CD4-positive, CD25-positive, alpha-beta regulatory T cell (primary cell): ENCODE measurements around the gene EME1. TPM values are rescaled to one million over a fixed set of nuclear protein-coding genes. Genes with fewer than 3 reads are reported as not detected.
A peak's percentile ranks its signal among the peaks of the same experiment; 100 is the strongest.
"Not testable (repeated sequence)": the region's sequence is repeated elsewhere in the genome, so short reads cannot be mapped to it uniquely, and the experiment has no call there.

Experiments
- ATAC-seq, 2 donors: fragments of 150-1000 bp; cut with Tn5 transposase; one replicate each; pipeline ENCODE4 v1.10.0; 2021; ENCODE audit warnings: low read depth in 2 of 2, moderate number of reproducible peaks in 2 of 2, moderate library complexity in 1 of 2
- DNase-seq, 3 donors: peaks; one replicate each; pipeline versions ENCODE4 v3.0.0 to v3.0.0-alpha.2; 2012 to 2022; ENCODE audit warnings: mixed read lengths in 1 of 3
- H3K27ac ChIP-seq: one replicate; pipeline ENCODE4 v1.7.0; 2013; ENCODE audit warnings: mild to moderate bottlenecking, low read length; ENCODE audit not compliant: insufficient read depth, poor library complexity, severe bottlenecking
- H3K27me3 ChIP-seq: one replicate; pipeline ENCODE4 v1.7.0; 2013; ENCODE audit warnings: low read length; ENCODE audit not compliant: control insufficient read depth, insufficient read depth
- H3K36me3 ChIP-seq: one replicate; pipeline ENCODE4 v1.7.0; 2013; ENCODE audit warnings: mild to moderate bottlenecking, low read length, moderate library complexity; ENCODE audit not compliant: control insufficient read depth, insufficient read depth
- H3K4me1 ChIP-seq: 2 replicates; pipeline ENCODE4 v1.7.0; 2013; ENCODE audit warnings: mild to moderate bottlenecking, low read length; ENCODE audit not compliant: insufficient read depth, control insufficient read depth, poor library complexity, severe bottlenecking
- H3K4me3 ChIP-seq: one replicate; pipeline ENCODE4 v1.7.0; 2013; ENCODE audit warnings: low read depth, mild to moderate bottlenecking, low read length, moderate library complexity
- H3K9me3 ChIP-seq, 2 experiments: 1 replicate in 1 of 2; 2 replicates in 1 of 2; pipeline ENCODE4 v1.7.0; 2013; ENCODE audit warnings: low read length in 2 of 2, mild to moderate bottlenecking in 1 of 2, moderate library complexity in 1 of 2; ENCODE audit not compliant: control insufficient read depth in 2 of 2
- H3K27ac Mint-ChIP-seq, 3 donors: one replicate each; pipeline ENCODE4 v1.8.0; 2020 to 2022; ENCODE audit warnings: mild to moderate bottlenecking in 3 of 3, mixed read lengths in 3 of 3, moderate library complexity in 2 of 3
- H3K27me3 Mint-ChIP-seq: one replicate; pipeline ENCODE4 v1.8.0; 2022; ENCODE audit warnings: mild to moderate bottlenecking, mixed read lengths
- H3K36me3 Mint-ChIP-seq: one replicate; pipeline ENCODE4 v1.8.0; 2020; ENCODE audit warnings: mixed read lengths
- H3K4me1 Mint-ChIP-seq, 4 donors: one replicate each; pipeline ENCODE4 v1.8.0; 2020 to 2022; ENCODE audit warnings: mixed read lengths in 4 of 4, mild to moderate bottlenecking in 1 of 4
- H3K4me3 Mint-ChIP-seq, 4 donors: one replicate each; pipeline ENCODE4 v1.8.0; 2020 to 2022; ENCODE audit warnings: mild to moderate bottlenecking in 4 of 4, mixed read lengths in 4 of 4, moderate library complexity in 3 of 4
- H3K9me3 Mint-ChIP-seq, 7 donors: one replicate each; pipeline ENCODE4 v1.8.0; 2020 to 2022; ENCODE audit warnings: mixed read lengths in 7 of 7, mild to moderate bottlenecking in 3 of 7, moderate library complexity in 2 of 7
- polyA plus RNA-seq, 4 donors: library from polyadenylated mRNA; unstranded; fragments of 300-500 nt; fragmentation: Illumina TruSeq; gene quantifications; one replicate each; pipeline ENCODE4 v1.2.3, GENCODE V29; 2021
- total RNA-seq: library from RNA; stranded (reverse); gene quantifications from one replicate; pipeline ENCODE4 v1.2.3, GENCODE V29; 2022

Gene EME1
- total and polyA plus RNA-seq, 5 donors from 2014 or later: 0.49 to 1.5 (median 0.70) TPM; not detected in 1

GRCh38 chr17:50331085-50331791, 41.8 kb upstream of the EME1 start:
- DNase-seq (no peak), ATAC-seq (no peak)
- Histone ChIP-seq H3K27ac (no peak overlapping the region), H3K4me1 (no peaks in the 10 kb centered on the region), H3K36me3 (no peaks in the 10 kb centered on the region), H3K27me3 (peaks cover 2% of the 10 kb centered on the region), H3K9me3 (no peaks in the 10 kb centered on the region), H3K4me3 (no peak overlapping the region)
- peaks cover 0 to 4% (median 0%) of the 10 kb centered on the region in 4 donors for H3K4me1 Mint-ChIP-seq
- no peaks in the 10 kb centered on the region for H3K36me3 Mint-ChIP-seq
- H3K9me3 Mint-ChIP-seq: peaks cover 0 to 3% (median 0%) of the 10 kb centered on the region in 7 donors
- H3K4me3 Mint-ChIP-seq: no peak overlapping the region
- H3K27ac Mint-ChIP-seq: no peak overlapping the region
- H3K27me3 Mint-ChIP-seq: peaks cover 21% of the 10 kb centered on the region

- peaks cover 0 to 3% (median 0%) of the 10 kb centered on the region in 7 donors for H3K9me3 Mint-ChIP-seq
- DNase-seq: no peak
- no peak overlapping the region for H3K4me3 Mint-ChIP-seq
- H3K27me3 Mint-ChIP-seq: peaks cover 16% of the 10 kb centered on the region
- Histone ChIP-seq H3K27me3 (peaks cover 2% of the 10 kb centered on the region), H3K27ac (no peak overlapping the region), H3K4me1 (no peaks in the 10 kb centered on the region), H3K36me3 (no peaks in the 10 kb centered on the region), H3K9me3 (no peaks in the 10 kb centered on the region), H3K4me3 (no peak overlapping the region)
- H3K36me3 Mint-ChIP-seq: no peaks in the 10 kb centered on the region
- peaks cover 0 to 4% (median 0%) of the 10 kb centered on the region in 4 donors for H3K4me1 Mint-ChIP-seq
- ATAC-seq: no peak
- peak overlapping the region in 1 of 3 donors; percentile 14 for H3K27ac Mint-ChIP-seq
Observed at GRCh38 chr17:50332196-50332595, 40.8 kb upstream of the EME1 start.

DNA sequence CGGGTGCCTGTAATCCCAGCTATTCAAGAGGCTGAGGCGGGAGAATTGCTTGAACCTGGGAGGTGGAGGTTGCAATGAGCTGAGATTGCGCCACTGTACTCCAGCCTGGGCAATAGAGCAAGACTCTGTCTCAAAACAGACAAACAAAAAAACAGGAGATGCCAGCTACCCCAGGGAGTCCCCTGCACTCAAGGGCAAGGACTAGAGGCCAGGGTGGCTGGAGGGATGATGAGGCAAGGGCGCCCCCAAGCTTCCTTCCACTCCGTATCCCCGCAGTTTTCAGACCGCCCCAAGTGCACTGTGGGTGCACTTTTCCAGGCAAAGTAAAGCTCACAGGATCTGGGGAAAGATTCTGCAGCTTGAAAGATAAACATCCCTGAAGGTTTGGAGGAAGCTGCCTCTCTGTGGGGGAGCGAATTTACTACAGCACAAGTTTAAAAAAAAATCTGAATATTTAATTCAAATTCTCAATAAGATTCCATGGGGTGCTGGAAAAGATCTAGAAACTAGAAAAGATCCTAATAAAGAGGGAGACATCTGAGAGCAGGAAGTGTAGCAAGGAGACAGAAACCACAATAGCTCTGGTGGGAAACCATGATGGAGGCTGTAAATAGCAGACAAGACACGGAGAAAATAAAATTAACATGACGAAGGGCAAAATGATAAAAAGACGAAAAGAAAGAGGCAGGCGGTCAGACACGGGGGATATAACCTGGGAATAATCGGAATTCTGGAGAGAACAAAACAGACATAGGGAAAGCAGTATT, 39.6 kb upstream of the EME1 start:
- DNase-seq, H3K4me1 Mint-ChIP-seq, H3K27ac ChIP-seq, H3K27ac Mint-ChIP-seq, ATAC-seq, H3K36me3 ChIP-seq, H3K4me3 ChIP-seq, H3K4me1 ChIP-seq, H3K27me3 ChIP-seq, H3K36me3 Mint-ChIP-seq, H3K9me3 Mint-ChIP-seq, H3K9me3 ChIP-seq, H3K4me3 Mint-ChIP-seq: not testable (repeated sequence)
- H3K27me3 Mint-ChIP-seq: peaks cover 16% of the 10 kb centered on the region

- H3K27me3 ChIP-seq: peaks cover 6% of the 10 kb centered on the region
- no peak overlapping the region for H3K4me3 ChIP-seq
- H3K4me1 Mint-ChIP-seq: peaks cover 0 to 4% (median 0%) of the 10 kb centered on the region in 4 donors
- no peaks in the 10 kb centered on the region for H3K36me3 Mint-ChIP-seq
- H3K9me3 Mint-ChIP-seq: peaks cover 0 to 17% (median 5%) of the 10 kb centered on the region in 7 donors
- H3K4me3 Mint-ChIP-seq: no peak overlapping the region
- no peaks in the 10 kb centered on the region for H3K4me1 ChIP-seq
- ATAC-seq: no peak
- no peak overlapping the region for H3K27ac ChIP-seq
- H3K27me3 Mint-ChIP-seq: peaks cover 25% of the 10 kb centered on the region
- H3K9me3 ChIP-seq: no peaks in the 10 kb centered on the region
- DNase-seq: no peak
- no peak overlapping the region for H3K27ac Mint-ChIP-seq
- no peaks in the 10 kb centered on the region for H3K36me3 ChIP-seq
Observed at GRCh38 chr17:50337956-50338355, 35.1 kb upstream of the EME1 start.

- H3K4me3 Mint-ChIP-seq: no peak overlapping the region
- H3K27ac ChIP-seq: no peak overlapping the region
- H3K9me3 Mint-ChIP-seq: peaks cover 0 to 17% (median 5%) of the 10 kb centered on the region in 7 donors
- H3K4me1 ChIP-seq: no peaks in the 10 kb centered on the region
- H3K36me3 Mint-ChIP-seq: no peaks in the 10 kb centered on the region
- peaks cover 0 to 2% (median 0%) of the 10 kb centered on the region in 4 donors for H3K4me1 Mint-ChIP-seq
- no peaks in the 10 kb centered on the region for H3K9me3 ChIP-seq
- H3K36me3 ChIP-seq: no peaks in the 10 kb centered on the region
- peaks cover 20% of the 10 kb centered on the region for H3K27me3 Mint-ChIP-seq
- H3K4me3 ChIP-seq: no peak overlapping the region
- ATAC-seq (no peak), DNase-seq (no peak)
- peaks cover 6% of the 10 kb centered on the region for H3K27me3 ChIP-seq
- no peak overlapping the region for H3K27ac Mint-ChIP-seq
Observed at GRCh38 chr17:50338645-50339044, 34.4 kb upstream of the EME1 start.

DNA sequence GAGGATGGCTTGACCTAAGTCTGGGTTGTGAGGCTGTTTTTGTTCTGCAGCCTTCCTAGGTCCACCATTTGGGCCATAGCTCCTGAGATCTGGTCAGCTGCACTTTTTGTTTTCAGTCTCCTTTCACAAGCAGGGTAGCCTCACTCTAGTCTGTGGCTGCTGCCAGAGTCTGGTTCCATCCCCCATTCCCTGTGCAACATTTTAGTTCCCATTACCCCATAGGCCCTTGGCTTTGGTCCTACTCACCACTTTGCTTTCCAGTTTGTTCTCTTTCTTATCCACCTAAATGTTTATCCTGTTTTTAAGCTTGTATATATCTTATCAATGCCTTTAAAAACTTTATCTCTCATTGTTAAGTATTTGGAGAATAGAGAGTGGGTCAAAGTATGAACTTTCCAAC, 33.6 kb upstream of the EME1 start:
- H3K4me1 ChIP-seq: no peaks in the 10 kb centered on the region

DNA sequence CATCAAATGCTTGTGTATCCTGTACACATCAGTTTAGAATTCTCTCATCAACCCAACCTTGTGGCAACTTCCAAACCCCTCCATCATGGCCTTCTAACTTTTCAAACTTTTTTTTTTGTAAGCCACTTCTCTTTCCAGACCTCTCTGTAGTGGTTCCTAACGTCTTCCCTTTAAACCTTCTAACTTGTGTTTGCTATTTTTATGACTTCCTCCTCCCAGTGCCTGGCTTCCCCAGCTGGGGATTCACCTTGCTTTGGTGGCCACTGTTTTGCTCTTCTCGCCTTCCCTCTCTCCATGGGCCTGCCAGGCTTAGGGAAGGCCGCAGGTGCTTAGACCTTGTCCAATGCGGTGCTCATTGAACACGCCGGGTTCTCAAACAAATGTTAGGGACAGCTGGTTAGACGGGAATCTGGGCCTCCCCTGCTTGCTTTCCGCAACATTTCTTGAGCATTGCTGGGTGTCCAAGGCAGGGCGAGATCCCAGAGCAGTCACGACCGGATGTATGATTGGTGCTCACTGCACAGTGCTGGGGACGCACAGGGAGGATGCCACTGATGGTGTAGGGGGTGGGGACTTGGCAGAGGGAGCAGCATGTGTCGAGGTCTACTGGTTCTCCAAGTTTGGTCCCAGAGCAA, 28.2 kb upstream of the EME1 start:
- DNase-seq: no peak
- H3K27ac ChIP-seq: no peak overlapping the region
- H3K4me3 ChIP-seq: peak overlapping the region; percentile 59

More for the DNA sequence above, 33.6 kb upstream of the EME1 start:
- H3K36me3 ChIP-seq: no peaks in the 10 kb centered on the region
- H3K9me3 ChIP-seq: no peaks in the 10 kb centered on the region
- DNase-seq (no peak), ATAC-seq (no peak)
- H3K4me3 Mint-ChIP-seq: no peak overlapping the region
- H3K4me1 Mint-ChIP-seq: no peaks in the 10 kb centered on the region
- H3K27me3 Mint-ChIP-seq: peaks cover 19% of the 10 kb centered on the region
- H3K27ac ChIP-seq: no peak overlapping the region
- H3K36me3 Mint-ChIP-seq: no peaks in the 10 kb centered on the region
- H3K4me3 ChIP-seq: no peak overlapping the region
- no peak overlapping the region for H3K27ac Mint-ChIP-seq
- peaks cover 6% of the 10 kb centered on the region for H3K27me3 ChIP-seq
- H3K9me3 Mint-ChIP-seq: peaks cover 0 to 17% (median 5%) of the 10 kb centered on the region in 7 donors

More for the DNA sequence above, 28.2 kb upstream of the EME1 start:
- H3K4me1 Mint-ChIP-seq: peaks cover 0 to 38% (median 13%) of the 10 kb centered on the region in 4 donors
- H3K9me3 ChIP-seq: no peaks in the 10 kb centered on the region
- H3K27me3 ChIP-seq: peaks cover 3% of the 10 kb centered on the region
- peak overlapping the region; percentile 81 to 92 (median 88) for H3K4me3 Mint-ChIP-seq
- H3K36me3 ChIP-seq: no peaks in the 10 kb centered on the region
- peak overlapping the region; percentile 47 to 86 (median 64) for H3K27ac Mint-ChIP-seq
- ATAC-seq: no peak
- H3K9me3 Mint-ChIP-seq: peaks cover 0 to 2% (median 0%) of the 10 kb centered on the region in 7 donors
- peaks cover 12% of the 10 kb centered on the region for H3K27me3 Mint-ChIP-seq
- peaks cover 26% of the 10 kb centered on the region for H3K4me1 ChIP-seq
- no peaks in the 10 kb centered on the region for H3K36me3 Mint-ChIP-seq
